MM.1S (cell line): ENCODE measurements around the gene CLEC17A.

Experiments
- EZH2phosphoT487 ChIP-seq: fragments of 300-600 bp; sonication (generic); IDR thresholded peaks from 2 replicates; pipeline ENCODE4 v1.6.1; 2018; ENCODE audit warnings: antibody characterized with exemption, low read length
- TF ChIP-seq, protein P1 (sequence below): fragments of 300-600 bp; sonication (generic); IDR thresholded peaks from 2 replicates; pipeline ENCODE4 v1.5.1; 2016; ENCODE audit warnings: antibody characterized with exemption, low read length, mixed read lengths

DNA sequence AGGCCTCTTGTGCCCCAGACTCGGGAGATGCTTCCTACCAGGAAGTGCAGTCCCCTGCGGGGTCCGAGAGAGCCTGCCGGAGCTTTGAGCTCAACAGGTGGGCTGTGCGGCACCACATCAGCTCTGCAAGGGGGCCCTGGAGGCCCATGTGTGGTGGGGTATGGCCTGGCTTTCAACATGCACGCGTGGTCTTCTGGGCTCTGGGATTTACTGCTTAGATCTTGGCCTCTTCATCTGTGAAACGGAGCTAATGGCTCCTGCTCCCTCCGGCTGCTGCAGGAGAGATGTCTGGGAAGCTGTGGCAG lies 29.0 kb upstream of the CLEC17A start:
- TF ChIP-seq, protein P1, sequence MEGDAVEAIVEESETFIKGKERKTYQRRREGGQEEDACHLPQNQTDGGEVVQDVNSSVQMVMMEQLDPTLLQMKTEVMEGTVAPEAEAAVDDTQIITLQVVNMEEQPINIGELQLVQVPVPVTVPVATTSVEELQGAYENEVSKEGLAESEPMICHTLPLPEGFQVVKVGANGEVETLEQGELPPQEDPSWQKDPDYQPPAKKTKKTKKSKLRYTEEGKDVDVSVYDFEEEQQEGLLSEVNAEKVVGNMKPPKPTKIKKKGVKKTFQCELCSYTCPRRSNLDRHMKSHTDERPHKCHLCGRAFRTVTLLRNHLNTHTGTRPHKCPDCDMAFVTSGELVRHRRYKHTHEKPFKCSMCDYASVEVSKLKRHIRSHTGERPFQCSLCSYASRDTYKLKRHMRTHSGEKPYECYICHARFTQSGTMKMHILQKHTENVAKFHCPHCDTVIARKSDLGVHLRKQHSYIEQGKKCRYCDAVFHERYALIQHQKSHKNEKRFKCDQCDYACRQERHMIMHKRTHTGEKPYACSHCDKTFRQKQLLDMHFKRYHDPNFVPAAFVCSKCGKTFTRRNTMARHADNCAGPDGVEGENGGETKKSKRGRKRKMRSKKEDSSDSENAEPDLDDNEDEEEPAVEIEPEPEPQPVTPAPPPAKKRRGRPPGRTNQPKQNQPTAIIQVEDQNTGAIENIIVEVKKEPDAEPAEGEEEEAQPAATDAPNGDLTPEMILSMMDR: no peak
- TF ChIP-seq EZH2phosphoT487: no peak
